Fibroblast of lung (primary cell): ENCODE results near the gene PDIA2. TPM values are rescaled to one million over a fixed set of nuclear protein-coding genes. Genes with fewer than 3 reads are reported as not detected.

Experiments used
- DNase-seq, 2 donors: peaks; one replicate each; pipeline versions ENCODE4 v3.0.0 to v3.0.0-alpha.2; 2010; ENCODE audit warnings: low read depth in 2 of 2
- H2AFZ ChIP-seq: 2 replicates; pipeline ENCODE4 v1.5.1; 2012; ENCODE audit warnings: low read length, control low read depth, inconsistent platforms
- H3K27ac ChIP-seq: 2 replicates; pipeline ENCODE4 v1.5.1; 2011; ENCODE audit warnings: low read length, control low read depth; ENCODE audit not compliant: insufficient read depth
- H3K27me3 ChIP-seq: 2 replicates; pipeline ENCODE4 v1.5.1; 2011; ENCODE audit warnings: mild to moderate bottlenecking, low read length; ENCODE audit not compliant: control insufficient read depth, insufficient read depth
- H3K36me3 ChIP-seq: 2 replicates; pipeline ENCODE4 v1.5.1; 2011; ENCODE audit warnings: low read length; ENCODE audit not compliant: control insufficient read depth, insufficient read depth
- H3K4me1 ChIP-seq: 2 replicates; pipeline ENCODE4 v1.5.1; 2011; ENCODE audit warnings: low read length; ENCODE audit not compliant: control insufficient read depth, insufficient read depth; ENCODE audit errors: extremely low read depth
- H3K4me2 ChIP-seq: 2 replicates; pipeline ENCODE4 v1.5.1; 2011; ENCODE audit warnings: low read length, control low read depth; ENCODE audit not compliant: insufficient read depth; ENCODE audit errors: extremely low read depth
- H3K4me3 ChIP-seq, 4 experiments: fragments of 200-600 bp in 1 of 4; sonication (generic) in 1 of 4; replicated peaks in 1 of 4; 2 replicates each; pipeline ENCODE4 v1.5.1; 2011 to 2016; ENCODE audit warnings: low read length in 4 of 4, low read depth in 3 of 4, mild to moderate bottlenecking in 3 of 4, control low read depth in 2 of 4, inconsistent platforms in 1 of 4, mixed read lengths in 1 of 4; ENCODE audit not compliant: insufficient read depth in 1 of 4; ENCODE audit errors: control extremely low read depth in 1 of 4
- H3K79me2 ChIP-seq: 2 replicates; pipeline ENCODE4 v1.5.1; 2012; ENCODE audit warnings: mild to moderate bottlenecking, low read length, inconsistent platforms; ENCODE audit not compliant: control insufficient read depth, insufficient read depth
- H3K9ac ChIP-seq: 2 replicates; pipeline ENCODE4 v1.5.1; 2011; ENCODE audit warnings: mild to moderate bottlenecking, low read length, control low read depth; ENCODE audit not compliant: insufficient read depth
- H3K9me3 ChIP-seq: 2 replicates; pipeline ENCODE4 v1.5.1; 2012; ENCODE audit warnings: low read depth, low read length; ENCODE audit not compliant: control insufficient read depth, insufficient read depth
- H4K20me1 ChIP-seq: 2 replicates; pipeline ENCODE4 v1.5.1; 2011; ENCODE audit warnings: low read length; ENCODE audit not compliant: control insufficient read depth, insufficient read depth; ENCODE audit errors: extremely low read depth
- CTCF ChIP-seq, 2 donors: IDR thresholded peaks in 1 of 2; conservative IDR thresholded peaks in 1 of 2; 1 replicate in 1 of 2; 2 replicates in 1 of 2; pipeline ENCODE4 v1.5.1; 2011 to 2012; ENCODE audit warnings: low read length in 2 of 2, control low read depth in 1 of 2, inconsistent platforms in 1 of 2, low read depth in 1 of 2, mild to moderate bottlenecking in 1 of 2
- EZH2 ChIP-seq: IDR thresholded peaks from 2 replicates; pipeline ENCODE4 v1.5.1; 2012; ENCODE audit warnings: low read length, control low read depth, mild to moderate bottlenecking; ENCODE audit errors: missing control alignments
- polyA plus RNA-seq, 2 donors: library from polyadenylated mRNA; depleted of rRNA in 1 of 2; stranded (reverse) in 1 of 2; unstranded in 1 of 2; fragments of >200 nt; gene quantifications; 2 replicates each; pipeline ENCODE4 v1.2.1, GENCODE V29; 2011 to 2012; ENCODE audit warnings: missing spikeins in 1 of 2
- total RNA-seq: library from RNA; depleted of rRNA; stranded (reverse); fragments of >200 nt; gene quantifications from 2 replicates; pipeline ENCODE4 v1.2.1, GENCODE V29; 2014

The PDIA2 gene
- total and polyA plus RNA-seq, 2 donors (not counting 1 experiment from before 2014, with no cell fraction given): 0.06 to 0.33 TPM

DNA sequence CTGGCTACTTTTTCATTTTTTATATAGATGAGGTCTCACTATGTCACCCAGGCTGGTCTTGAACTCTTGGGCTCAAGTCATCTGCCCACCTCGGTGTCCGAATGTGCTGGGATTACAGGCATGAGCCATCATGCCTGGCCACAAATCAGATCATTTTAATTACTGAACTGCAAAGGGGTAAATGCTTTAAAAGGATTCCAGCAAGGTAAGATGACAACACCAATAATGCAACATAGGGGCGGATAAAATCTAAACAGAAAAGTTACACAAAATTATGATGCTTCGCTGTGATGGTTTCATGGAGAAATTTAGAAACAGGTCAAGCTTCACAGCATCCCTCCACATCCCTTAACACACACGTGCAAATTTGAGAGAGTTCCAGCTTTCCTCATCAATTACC, 37.2 kb downstream of the PDIA2 start:
- Histone ChIP-seq H3K9ac (no peak overlapping the region), H3K27ac (no peak overlapping the region), H2AFZ (no peak overlapping the region), H3K27me3 (no peaks in the 10 kb centered on the region), H3K4me1 (no peaks in the 10 kb centered on the region), H3K79me2 (peaks cover 3% of the 10 kb centered on the region), H3K9me3 (no peaks in the 10 kb centered on the region), H3K36me3 (peaks cover 3% of the 10 kb centered on the region), H3K4me3 (no peak overlapping the region), H4K20me1 (no peaks in the 10 kb centered on the region), H3K4me2 (no peak overlapping the region)
- TF ChIP-seq CTCF (conservative IDR thresholded peaks at IDR 0.05 in 1 of 2, IDR thresholded peaks at IDR 0.05 in 1 of 2; ENCODE audit: low read depth in 1 of 2, low read length in 2 of 2): no peak
- no peak for TF ChIP-seq EZH2
- DNase-seq: no peak

DNA sequence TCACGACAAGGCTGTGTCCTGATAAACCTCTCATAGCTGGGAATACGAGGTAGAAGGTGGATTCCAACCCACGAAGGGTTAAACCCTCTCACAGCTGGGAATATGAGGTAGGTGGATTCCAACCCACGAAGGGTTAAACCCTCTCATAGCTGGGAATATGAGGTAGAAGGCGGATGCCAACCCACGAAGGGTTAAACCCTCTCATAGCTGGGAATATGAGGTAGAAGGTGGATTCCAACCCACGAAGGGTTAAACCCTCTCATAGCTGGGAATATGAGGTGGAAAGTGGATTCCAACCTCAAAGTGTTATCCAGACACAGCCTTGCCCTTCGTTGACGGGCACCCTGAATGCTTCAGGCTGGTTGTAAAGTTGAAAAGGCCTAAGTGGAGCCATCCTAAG, 38.6 kb downstream of the PDIA2 start:
- H3K4me3 ChIP-seq: no peak overlapping the region
- TF ChIP-seq CTCF (conservative IDR thresholded peaks at IDR 0.05 in 1 of 2, IDR thresholded peaks at IDR 0.05 in 1 of 2; ENCODE audit: low read depth in 1 of 2, low read length in 2 of 2) (no peak), EZH2 (no peak)
- H3K9me3 ChIP-seq: no peaks in the 10 kb centered on the region
- no peak overlapping the region for H3K9ac ChIP-seq
- H3K79me2 ChIP-seq: peaks cover 3% of the 10 kb centered on the region
- no peak overlapping the region for H2AFZ ChIP-seq
- H3K4me1 ChIP-seq: no peaks in the 10 kb centered on the region
- H3K27me3 ChIP-seq: no peaks in the 10 kb centered on the region
- no peak overlapping the region for H3K4me2 ChIP-seq
- peaks cover 3% of the 10 kb centered on the region for H3K36me3 ChIP-seq
- H3K27ac ChIP-seq: no peak overlapping the region
- H4K20me1 ChIP-seq: no peaks in the 10 kb centered on the region
- no peak for DNase-seq

- no peaks in the 10 kb centered on the region for H3K27me3 ChIP-seq
- no peak for TF ChIP-seq EZH2
- no peak for TF ChIP-seq CTCF (conservative IDR thresholded peaks at IDR 0.05 in 1 of 2, IDR thresholded peaks at IDR 0.05 in 1 of 2; ENCODE audit: low read depth in 1 of 2, low read length in 2 of 2)
- no peak overlapping the region for H3K4me3 ChIP-seq
- H2AFZ ChIP-seq: no peak overlapping the region
- no peaks in the 10 kb centered on the region for H4K20me1 ChIP-seq
- no peaks in the 10 kb centered on the region for H3K79me2 ChIP-seq
- H3K36me3 ChIP-seq: peaks cover 3% of the 10 kb centered on the region
- H3K9ac ChIP-seq: no peak overlapping the region
- DNase-seq: no peak
- H3K4me1 ChIP-seq: peaks cover 6% of the 10 kb centered on the region
- H3K27ac ChIP-seq: no peak overlapping the region
- H3K4me2 ChIP-seq: no peak overlapping the region
- no peaks in the 10 kb centered on the region for H3K9me3 ChIP-seq
These were observed 39.6 kb downstream of the PDIA2 start for GRCh38 chr16:322476-323143.
